Measurements from ENCODE around the gene ARFIP1.

ARFIP1 gene

DNA sequence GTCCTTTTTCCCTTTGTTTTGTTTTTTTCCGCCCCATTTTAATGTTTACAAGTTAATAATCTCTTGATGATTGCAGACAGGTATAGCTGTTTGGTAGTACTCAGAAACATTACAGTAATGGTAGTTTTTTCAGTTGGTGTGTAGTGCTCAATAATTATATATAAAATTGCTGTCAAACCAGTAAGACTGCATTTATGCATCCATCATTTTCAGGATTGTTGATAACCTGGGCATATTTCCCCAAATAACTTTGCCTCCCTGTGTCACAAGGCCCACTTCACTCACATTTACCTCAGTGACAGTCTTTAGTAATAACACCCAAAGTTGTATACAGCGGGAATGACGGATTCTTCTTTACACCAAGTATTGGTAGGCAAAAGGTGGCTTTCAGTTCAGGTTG lies 16.1 kb downstream of the ARFIP1 start:
- Histone ChIP-seq H2BK15ac (replicated peaks; ENCODE audit: low read depth) (no peak overlapping the region), H3K79me2 (ENCODE audit: control insufficient read depth, insufficient read depth, low read length) (peaks cover 12% of the 10 kb centered on the region), H3K79me1 (ENCODE audit: low read length) (peaks cover 1% of the 10 kb centered on the region), H3K56ac (ENCODE audit: low read length) (no peak overlapping the region), H3K27ac (ENCODE audit: low read depth, low read length) (no peak overlapping the region), H3K4me1 (ENCODE audit: control insufficient read depth, low read depth, low read length) (no peaks in the 10 kb centered on the region), H3K23ac (ENCODE audit: low read length) (no peak overlapping the region), H3K4me3 (ENCODE audit: low read length) (no peak overlapping the region), H3K4ac (ENCODE audit: low read depth, low read length) (no peak overlapping the region), H3K4me2 (ENCODE audit: low read length) (no peak overlapping the region), H3K36me3 (ENCODE audit: control insufficient read depth, insufficient read depth, low read length) (no peaks in the 10 kb centered on the region), H3K9ac (ENCODE audit: low read length) (no peak overlapping the region), H2BK120ac (ENCODE audit: low read depth, low read length) (no peak overlapping the region), H2AK5ac (ENCODE audit: low read length) (no peak overlapping the region), H4K8ac (ENCODE audit: low read depth, low read length) (no peak overlapping the region), H4K5ac (ENCODE audit: low read length) (no peak overlapping the region), H2BK5ac (ENCODE audit: low read length) (no peak overlapping the region), H3K27me3 (ENCODE audit: insufficient read depth, low read length, poor library complexity) (no peaks in the 10 kb centered on the region), H3K18ac (ENCODE audit: low read length) (no peak overlapping the region)
- DNase-seq = no peak
- no CpG with 5 or more reads among the region's 3 CpGs for WGBS (ENCODE audit: extremely low coverage, insufficient coverage, low lambda C conversion rate)

DNA sequence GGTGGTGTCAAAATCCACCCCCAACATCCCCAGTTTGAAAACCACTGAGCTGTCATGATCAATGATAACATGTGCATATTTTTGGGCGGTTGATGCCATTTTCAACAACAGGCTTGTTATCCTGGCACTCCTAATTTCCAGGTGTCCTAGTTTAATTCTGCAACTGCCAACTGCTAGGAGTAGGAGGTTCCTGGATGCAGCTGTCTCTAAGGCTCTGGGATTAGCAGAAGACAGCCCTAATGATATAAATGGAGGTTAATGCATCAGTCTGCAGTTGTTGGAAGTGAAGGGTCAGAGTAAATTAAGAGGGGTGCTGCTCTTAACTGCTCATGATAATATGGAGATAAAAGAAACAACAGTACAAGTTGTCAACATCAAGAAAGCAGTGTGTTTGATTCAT lies 23.8 kb downstream of the ARFIP1 start:
- no peak overlapping the region for H3K4ac ChIP-seq (ENCODE audit: low read depth, low read length)
- peaks cover 10% of the 10 kb centered on the region for H3K79me1 ChIP-seq (ENCODE audit: low read length)
- no peak overlapping the region for H3K4me2 ChIP-seq (ENCODE audit: low read length)
- no peak overlapping the region for H3K27ac ChIP-seq (ENCODE audit: low read depth, low read length)
- no peak overlapping the region for H3K9ac ChIP-seq (ENCODE audit: low read length)
- no peaks in the 10 kb centered on the region for H3K27me3 ChIP-seq (ENCODE audit: insufficient read depth, low read length, poor library complexity)
- no peaks in the 10 kb centered on the region for H3K36me3 ChIP-seq (ENCODE audit: control insufficient read depth, insufficient read depth, low read length)
- H2BK120ac ChIP-seq (ENCODE audit: low read depth, low read length) = no peak overlapping the region
- no peak overlapping the region for H2AK5ac ChIP-seq (ENCODE audit: low read length)
- no peak overlapping the region for H4K8ac ChIP-seq (ENCODE audit: low read depth, low read length)
- no peak overlapping the region for H2BK15ac ChIP-seq (replicated peaks; ENCODE audit: low read depth)
- H3K4me3 ChIP-seq (ENCODE audit: low read length) = no peak overlapping the region
- H4K5ac ChIP-seq (ENCODE audit: low read length) = no peak overlapping the region
- H3K56ac ChIP-seq (ENCODE audit: low read length) = no peak overlapping the region
- H2BK5ac ChIP-seq (ENCODE audit: low read length) = no peak overlapping the region
- H3K4me1 ChIP-seq (ENCODE audit: control insufficient read depth, low read depth, low read length) = no peaks in the 10 kb centered on the region
- no peak overlapping the region for H3K18ac ChIP-seq (ENCODE audit: low read length)
- no CpG with 5 or more reads among the region's 1 CpG for WGBS (ENCODE audit: extremely low coverage, insufficient coverage, low lambda C conversion rate)
- no peak for DNase-seq
- H3K79me2 ChIP-seq (ENCODE audit: control insufficient read depth, insufficient read depth, low read length) = peaks cover 10% of the 10 kb centered on the region
- H3K23ac ChIP-seq (ENCODE audit: low read length) = no peak overlapping the region

DNA sequence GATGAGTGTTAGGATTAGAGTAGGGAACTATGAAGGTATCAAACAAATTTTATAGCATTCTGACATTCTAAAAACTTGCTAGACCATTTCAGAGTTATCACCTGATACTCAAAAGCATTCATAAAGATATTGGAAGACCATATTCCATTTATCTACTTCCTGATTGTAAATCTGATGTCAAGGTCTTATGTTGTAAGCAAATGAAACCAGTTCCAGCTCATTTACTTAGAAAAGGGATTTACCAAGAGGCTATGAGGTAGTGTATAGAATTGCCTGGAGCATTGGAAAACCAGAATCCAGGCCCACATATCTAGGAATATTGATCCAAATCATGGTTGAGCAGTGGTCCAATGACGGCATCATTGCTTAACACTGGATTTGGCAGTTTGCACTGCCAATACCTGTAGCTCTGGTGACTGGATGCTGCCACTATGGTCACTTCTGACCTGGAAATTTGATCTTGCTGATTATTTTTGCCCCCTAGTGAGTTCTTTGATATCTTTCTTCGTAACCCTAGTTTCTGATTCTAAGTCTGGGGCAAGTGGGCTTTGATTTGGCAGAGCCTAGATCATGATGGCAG lies 25.4 kb downstream of the ARFIP1 start:
- Histone ChIP-seq H2BK120ac (ENCODE audit: low read depth, low read length) (no peak overlapping the region), H3K79me1 (ENCODE audit: low read length) (peaks cover 10% of the 10 kb centered on the region), H3K4ac (ENCODE audit: low read depth, low read length) (no peak overlapping the region), H2BK15ac (replicated peaks; ENCODE audit: low read depth) (no peak overlapping the region), H3K56ac (ENCODE audit: low read length) (no peak overlapping the region), H3K36me3 (ENCODE audit: control insufficient read depth, insufficient read depth, low read length) (no peaks in the 10 kb centered on the region), H4K5ac (ENCODE audit: low read length) (no peak overlapping the region), H3K23ac (ENCODE audit: low read length) (no peak overlapping the region), H3K9ac (ENCODE audit: low read length) (no peak overlapping the region), H3K27me3 (ENCODE audit: insufficient read depth, low read length, poor library complexity) (no peaks in the 10 kb centered on the region), H3K4me3 (ENCODE audit: low read length) (no peak overlapping the region), H2BK5ac (ENCODE audit: low read length) (no peak overlapping the region), H3K18ac (ENCODE audit: low read length) (no peak overlapping the region), H3K27ac (ENCODE audit: low read depth, low read length) (no peak overlapping the region), H3K79me2 (ENCODE audit: control insufficient read depth, insufficient read depth, low read length) (peaks cover 11% of the 10 kb centered on the region), H3K4me2 (ENCODE audit: low read length) (no peak overlapping the region), H3K4me1 (ENCODE audit: control insufficient read depth, low read depth, low read length) (no peaks in the 10 kb centered on the region), H4K8ac (ENCODE audit: low read depth, low read length) (no peak overlapping the region), H2AK5ac (ENCODE audit: low read length) (no peak overlapping the region)
- no peak for DNase-seq
- no CpG with 5 or more reads among the region's 2 CpGs for WGBS (ENCODE audit: extremely low coverage, insufficient coverage, low lambda C conversion rate)

DNA sequence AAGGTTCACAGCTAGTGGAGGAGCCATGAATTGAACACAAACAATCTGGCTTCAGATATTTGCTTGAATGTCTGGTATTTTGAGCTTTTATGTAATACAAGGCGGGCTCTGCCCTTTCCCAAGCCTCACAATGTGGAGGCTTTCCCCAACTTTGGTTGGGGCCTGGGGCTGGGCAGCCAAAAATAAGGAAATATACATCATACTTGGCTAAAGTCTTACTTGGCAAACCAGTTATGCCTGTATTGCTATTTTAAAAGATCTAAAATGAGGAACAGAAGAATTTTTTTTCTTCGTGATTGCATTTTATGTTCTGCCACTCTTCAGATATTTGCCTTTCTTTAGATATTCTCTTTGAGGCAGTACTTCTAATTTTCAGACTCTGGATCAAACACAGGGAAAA lies 26.1 kb downstream of the ARFIP1 start:
- no CpG with 5 or more reads among the region's 2 CpGs for WGBS (ENCODE audit: extremely low coverage, insufficient coverage, low lambda C conversion rate)
- Histone ChIP-seq H3K79me1 (ENCODE audit: low read length) (peaks cover 10% of the 10 kb centered on the region), H3K79me2 (ENCODE audit: control insufficient read depth, insufficient read depth, low read length) (peaks cover 12% of the 10 kb centered on the region), H4K5ac (ENCODE audit: low read length) (no peak overlapping the region), H3K9ac (ENCODE audit: low read length) (no peak overlapping the region), H3K18ac (ENCODE audit: low read length) (no peak overlapping the region), H3K4me1 (ENCODE audit: control insufficient read depth, low read depth, low read length) (no peaks in the 10 kb centered on the region), H3K27me3 (ENCODE audit: insufficient read depth, low read length, poor library complexity) (no peaks in the 10 kb centered on the region), H3K56ac (ENCODE audit: low read length) (no peak overlapping the region), H2BK120ac (ENCODE audit: low read depth, low read length) (no peak overlapping the region), H3K27ac (ENCODE audit: low read depth, low read length) (no peak overlapping the region), H2BK5ac (ENCODE audit: low read length) (no peak overlapping the region), H3K4me2 (ENCODE audit: low read length) (no peak overlapping the region), H3K4me3 (ENCODE audit: low read length) (no peak overlapping the region), H3K4ac (ENCODE audit: low read depth, low read length) (no peak overlapping the region), H3K23ac (ENCODE audit: low read length) (no peak overlapping the region), H2AK5ac (ENCODE audit: low read length) (no peak overlapping the region), H4K8ac (ENCODE audit: low read depth, low read length) (no peak overlapping the region), H3K36me3 (ENCODE audit: control insufficient read depth, insufficient read depth, low read length) (no peaks in the 10 kb centered on the region), H2BK15ac (replicated peaks; ENCODE audit: low read depth) (no peak overlapping the region)
- no peak for DNase-seq

DNA sequence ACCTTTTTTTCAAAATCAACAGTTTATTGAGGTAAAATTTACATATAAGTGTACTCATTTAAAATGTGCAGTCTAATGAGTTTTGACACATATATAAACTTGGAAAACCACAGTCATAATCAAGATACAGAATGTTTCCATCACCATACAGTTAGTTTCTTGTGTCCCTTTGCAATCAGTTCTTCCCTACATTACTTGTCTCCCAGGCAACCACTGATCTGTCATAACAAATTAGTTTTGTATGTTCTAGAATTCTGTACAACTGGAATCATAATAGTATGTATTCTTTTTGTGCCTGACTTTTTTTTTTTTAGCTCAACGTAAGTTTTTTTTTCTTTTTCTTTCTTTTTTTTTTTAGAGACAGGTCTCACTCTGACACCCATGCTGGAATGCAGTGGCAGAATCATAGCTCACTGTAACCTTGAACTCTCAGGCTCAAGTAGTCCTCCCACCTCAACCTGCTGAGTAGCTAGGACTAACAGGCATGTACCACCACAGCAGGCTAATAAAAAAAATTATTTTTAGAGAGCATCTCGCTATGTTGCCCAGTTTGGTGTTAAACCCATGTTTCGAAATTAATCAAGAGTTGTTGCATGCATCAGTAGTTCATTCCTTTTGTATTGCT lies 26.9 kb downstream of the ARFIP1 start:
- Histone ChIP-seq H3K79me2 (ENCODE audit: control insufficient read depth, insufficient read depth, low read length) (peaks cover 13% of the 10 kb centered on the region), H2BK15ac (replicated peaks; ENCODE audit: low read depth) (no peak overlapping the region), H4K5ac (ENCODE audit: low read length) (no peak overlapping the region), H4K8ac (ENCODE audit: low read depth, low read length) (no peak overlapping the region), H3K18ac (ENCODE audit: low read length) (no peak overlapping the region), H3K9ac (ENCODE audit: low read length) (no peak overlapping the region), H3K4me1 (ENCODE audit: control insufficient read depth, low read depth, low read length) (no peaks in the 10 kb centered on the region), H3K23ac (ENCODE audit: low read length) (no peak overlapping the region), H3K4me2 (ENCODE audit: low read length) (no peak overlapping the region), H3K27me3 (ENCODE audit: insufficient read depth, low read length, poor library complexity) (no peaks in the 10 kb centered on the region), H2BK5ac (ENCODE audit: low read length) (no peak overlapping the region), H2BK120ac (ENCODE audit: low read depth, low read length) (no peak overlapping the region), H3K4ac (ENCODE audit: low read depth, low read length) (no peak overlapping the region), H3K36me3 (ENCODE audit: control insufficient read depth, insufficient read depth, low read length) (no peaks in the 10 kb centered on the region), H2AK5ac (ENCODE audit: low read length) (no peak overlapping the region), H3K4me3 (ENCODE audit: low read length) (no peak overlapping the region), H3K27ac (ENCODE audit: low read depth, low read length) (no peak overlapping the region), H3K56ac (ENCODE audit: low read length) (no peak overlapping the region), H3K79me1 (ENCODE audit: low read length) (peaks cover 10% of the 10 kb centered on the region)
- no CpG with 5 or more reads among the region's 3 CpGs for WGBS (ENCODE audit: extremely low coverage, insufficient coverage, low lambda C conversion rate)
- DNase-seq = no peak

DNA sequence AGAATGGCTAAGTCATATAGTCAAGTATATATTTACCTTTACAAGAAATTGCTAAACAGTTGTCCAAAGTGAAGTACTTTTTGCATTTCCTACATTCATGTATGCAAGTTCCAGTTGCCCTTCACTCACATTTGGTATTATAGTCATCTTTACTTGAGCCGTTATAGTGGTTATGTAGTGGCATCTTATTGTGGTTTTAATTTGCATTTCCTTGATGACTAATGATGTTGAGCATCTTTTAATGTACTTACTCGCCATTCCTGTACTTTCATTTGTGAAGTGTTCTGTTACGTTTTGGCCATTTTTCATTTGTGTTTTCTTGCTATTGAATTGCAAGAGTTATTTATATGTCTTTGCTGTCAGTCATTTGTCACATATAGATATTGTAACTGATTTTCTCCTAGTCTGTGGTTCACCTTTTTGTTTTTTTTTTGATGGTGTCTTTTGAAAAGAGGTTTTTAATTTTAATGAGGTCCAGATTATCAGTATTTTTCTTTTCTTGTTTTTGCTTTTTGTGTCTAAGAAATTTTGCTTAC lies 27.6 kb downstream of the ARFIP1 start:
- Histone ChIP-seq H3K23ac (ENCODE audit: low read length) (no peak overlapping the region), H3K56ac (ENCODE audit: low read length) (no peak overlapping the region), H3K9ac (ENCODE audit: low read length) (no peak overlapping the region), H4K5ac (ENCODE audit: low read length) (no peak overlapping the region), H2BK15ac (replicated peaks; ENCODE audit: low read depth) (no peak overlapping the region), H4K8ac (ENCODE audit: low read depth, low read length) (no peak overlapping the region), H3K18ac (ENCODE audit: low read length) (no peak overlapping the region), H3K36me3 (ENCODE audit: control insufficient read depth, insufficient read depth, low read length) (no peaks in the 10 kb centered on the region), H3K79me1 (ENCODE audit: low read length) (peaks cover 10% of the 10 kb centered on the region), H3K4me3 (ENCODE audit: low read length) (no peak overlapping the region), H3K79me2 (ENCODE audit: control insufficient read depth, insufficient read depth, low read length) (peaks cover 13% of the 10 kb centered on the region), H2BK5ac (ENCODE audit: low read length) (no peak overlapping the region), H3K27me3 (ENCODE audit: insufficient read depth, low read length, poor library complexity) (no peaks in the 10 kb centered on the region), H2AK5ac (ENCODE audit: low read length) (no peak overlapping the region), H3K4ac (ENCODE audit: low read depth, low read length) (no peak overlapping the region), H3K4me1 (ENCODE audit: control insufficient read depth, low read depth, low read length) (no peaks in the 10 kb centered on the region), H2BK120ac (ENCODE audit: low read depth, low read length) (no peak overlapping the region), H3K27ac (ENCODE audit: low read depth, low read length) (no peak overlapping the region), H3K4me2 (ENCODE audit: low read length) (no peak overlapping the region)
- DNase-seq = no peak
- WGBS (ENCODE audit: extremely low coverage, insufficient coverage, low lambda C conversion rate) = no CpG with 5 or more reads among the region's 3 CpGs
